GM12878 (cell line): ENCODE measurements around the gene GASK1B. TPM values are rescaled to one million over a fixed set of nuclear protein-coding genes. Genes with fewer than 3 reads are reported as not detected.

Source experiments
- ATAC-seq: fragments of 200-7000 bp; cut with Tn5 transposase; 3 replicates; pipeline ENCODE4 v1.9.1; 2020; ENCODE audit warnings: mild to moderate bottlenecking, moderate library complexity
- BruUV-seq: library from RNA; stranded (reverse); fragments of 400-500 nt; replicated peaks from 2 replicates; lab custom pipeline; 2021; lab: Mats Ljungman, UMichigan
- CTCF ChIA-PET: fragments of 300-600 bp; sonication (Branson Sonifier 250); formaldehyde crosslinking; extraction: SDS; loops from one replicate; lab custom pipeline; 2021; ENCODE audit warnings: inconsistent platforms; lab: Yijun Ruan, JAX
- POLR2A ChIA-PET: fragments of 350-600 bp; formaldehyde crosslinking; extraction: SDS; loops from one replicate; lab custom pipeline; 2021; ENCODE audit warnings: inconsistent platforms; lab: Charles Lee
- RAD21 ChIA-PET: fragments of 300-600 bp; sonication (Branson Sonifier 250); formaldehyde crosslinking; loops from one replicate; lab custom pipeline; 2023; ENCODE audit warnings: antibody characterized with exemption; ENCODE audit not compliant: unreplicated experiment; lab: Charles Lee
- SMC1A ChIA-PET: fragments of 300-600 bp; sonication (Branson Sonifier 250); formaldehyde crosslinking; loops from one replicate; lab custom pipeline; 2023; ENCODE audit not compliant: unreplicated experiment, uncharacterized antibody; lab: Charles Lee
- DNase-seq: peaks from one replicate; pipeline ENCODE4 v3.0.0-alpha.2; 2011; ENCODE audit warnings: low read depth, low spot score
- FAIRE-seq: peaks from 3 replicates; lab custom pipeline; 2011; peaks lifted over from hg19 to GRCh38; lab: Jason Lieb, UNC
- H2AFZ ChIP-seq: 2 replicates; pipeline ENCODE4 v1.6.0; 2011; ENCODE audit warnings: low read depth, low read length, control low read depth; ENCODE audit not compliant: control insufficient read depth
- H3K27ac ChIP-seq: 2 replicates; pipeline ENCODE4 v1.5.1; 2011; ENCODE audit warnings: control low read depth; ENCODE audit not compliant: control insufficient read depth, insufficient read depth
- H3K27me3 ChIP-seq, 2 experiments: replicated peaks in 1 of 2; 2 replicates each; pipeline versions ENCODE4 v1.6.0 to v1.6.1; 2011; ENCODE audit warnings: low read length in 1 of 2; ENCODE audit not compliant: control insufficient read depth in 2 of 2, insufficient read depth in 2 of 2
- H3K36me3 ChIP-seq, 2 experiments: 2 replicates each; pipeline ENCODE4 v1.5.1; 2011; ENCODE audit warnings: low read length in 1 of 2; ENCODE audit not compliant: control insufficient read depth in 2 of 2, insufficient read depth in 2 of 2
- H3K4me1 ChIP-seq: 2 replicates; pipeline ENCODE4 v1.6.1; 2011; ENCODE audit warnings: mild to moderate bottlenecking, low read length, moderate library complexity, mixed read lengths; ENCODE audit not compliant: control insufficient read depth, insufficient read depth
- H3K4me2 ChIP-seq: 2 replicates; pipeline ENCODE4 v1.6.0; 2011; ENCODE audit warnings: control low read depth; ENCODE audit not compliant: control insufficient read depth, insufficient read depth
- H3K4me3 ChIP-seq: fragments of 200-600 bp; sonication (generic); 2 replicates; pipeline ENCODE4 v1.5.1; 2016
- H3K79me2 ChIP-seq: 2 replicates; pipeline ENCODE4 v1.6.0; 2011; ENCODE audit warnings: low read length; ENCODE audit not compliant: control insufficient read depth, insufficient read depth
- H3K9ac ChIP-seq: 2 replicates; pipeline ENCODE4 v1.8.0; 2011; ENCODE audit warnings: low read length, control low read depth, mixed read lengths; ENCODE audit not compliant: control insufficient read depth, insufficient read depth
- H3K9me3 ChIP-seq: replicated peaks from 3 replicates; pipeline ENCODE4 v1.5.1; 2011; ENCODE audit warnings: mild to moderate bottlenecking, low read length; ENCODE audit not compliant: control insufficient read depth, insufficient read depth
- H4K20me1 ChIP-seq: 2 replicates; pipeline ENCODE4 v1.6.0; 2011; ENCODE audit not compliant: control insufficient read depth, insufficient read depth
- ETV6 ChIP-seq, 2 experiments: fragments of 450-650 bp in 1 of 2; IDR thresholded peaks in 1 of 2; conservative IDR thresholded peaks in 1 of 2; 2 replicates each; pipeline ENCODE4 v1.6.1; 2014; ENCODE audit warnings: antibody characterized with exemption in 1 of 2, borderline replicate concordance in 1 of 2, low read depth in 1 of 2, mild to moderate bottlenecking in 1 of 2, moderate library complexity in 1 of 2
- HDAC2 ChIP-seq: fragments of 200-600 bp; sonication (generic); IDR thresholded peaks from 2 replicates; pipeline ENCODE4 v1.6.1; 2017
- HDAC6 ChIP-seq: fragments of 200-600 bp; sonication (generic); IDR thresholded peaks from one replicate; pipeline ENCODE4 v1.8.0; 2017; ENCODE audit warnings: antibody characterized with exemption; ENCODE audit not compliant: unreplicated experiment
- IRF4 ChIP-seq: IDR thresholded peaks from 2 replicates; pipeline ENCODE4 v1.6.1; 2011; ENCODE audit warnings: low read depth, low read length
- MTA2 ChIP-seq: fragments of 450-650 bp; IDR thresholded peaks from 2 replicates; pipeline ENCODE4 v1.6.1; 2016; ENCODE audit warnings: low read depth, mild to moderate bottlenecking, moderate library complexity
- NR2C1 ChIP-seq: fragments of 450-650 bp; IDR thresholded peaks from 2 replicates; pipeline ENCODE4 v1.6.1; 2017; ENCODE audit warnings: antibody characterized with exemption, mild to moderate bottlenecking, moderate library complexity
- PBX3 ChIP-seq: IDR thresholded peaks from 2 replicates; pipeline ENCODE4 v1.6.1; 2011; ENCODE audit warnings: mild to moderate bottlenecking, low read depth, low read length, moderate library complexity; ENCODE audit not compliant: insufficient replicate concordance
- POLR2AphosphoS2 ChIP-seq: IDR thresholded peaks from 2 replicates; pipeline ENCODE4 v1.6.1; 2011; ENCODE audit warnings: low read depth, mild to moderate bottlenecking, low read length, improper control_type of control experiment, moderate library complexity
- SKIL ChIP-seq: fragments of 450-650 bp; IDR thresholded peaks from 2 replicates; pipeline ENCODE4 v1.6.1; 2017; ENCODE audit warnings: mild to moderate bottlenecking, low read depth, inconsistent platforms; ENCODE audit not compliant: poor library complexity, severe bottlenecking
- TCF3 ChIP-seq: IDR thresholded peaks from 2 replicates; pipeline ENCODE4 v1.6.1; 2012; ENCODE audit warnings: low read depth, mild to moderate bottlenecking, low read length, borderline replicate concordance; ENCODE audit not compliant: insufficient read depth
- ZBED1 ChIP-seq: IDR thresholded peaks from 2 replicates; pipeline ENCODE4 v1.6.1; 2016; ENCODE audit warnings: borderline replicate concordance
- ZNF207 ChIP-seq: fragments of 450-650 bp; IDR thresholded peaks from 2 replicates; pipeline ENCODE4 v1.6.1; 2014; ENCODE audit warnings: antibody characterized with exemption, mild to moderate bottlenecking, borderline replicate concordance
- ZNF217 ChIP-seq: fragments of 450-650 bp; IDR thresholded peaks from 2 replicates; pipeline ENCODE4 v1.6.1; 2017; ENCODE audit warnings: antibody characterized with exemption, mild to moderate bottlenecking
- WGBS: methylation state at CpG from one replicate; pipeline ENCODE4 v1.1.6; 2016; ENCODE audit warnings: low lambda C conversion rate; ENCODE audit not compliant: insufficient replicate concordance, insufficient coverage; ENCODE audit errors: missing lambda C conversion rate; 5-methylcytosine and 5-hydroxymethylcytosine counted together
- in situ Hi-C: fragments of 300-500 bp; cut with MboI; formaldehyde crosslinking; loops from 9 replicates; pipeline ENCODE4 v1.14.3; 2018; ENCODE audit warnings: mixed read lengths
- intact Hi-C: fragments of 100-400 bp; cut with micrococcal nuclease; formaldehyde crosslinking; loops from one replicate; pipeline ENCODE4 v1.14.2; 2022; ENCODE audit not compliant: unreplicated experiment
- polyA plus RNA-seq, 11 experiments: library from polyadenylated mRNA; depleted of rRNA in 4 of 11; unstranded in 6 of 11; stranded (reverse) in 5 of 11; fragments of >200 nt; fragmentation: Nextera tagmentation in 4 of 11; fragmentation: Illumina TruSeq in 1 of 11; extraction: Ambion mirVana in 4 of 11; extraction: Trizol in 1 of 11; gene quantifications; 1 replicate in 1 of 11; 2 replicates in 10 of 11; pipeline versions ENCODE4 v1.2.1 to v1.2.3, GENCODE V29; 2011 to 2016; ENCODE audit warnings: inconsistent platforms in 2 of 11, missing spikeins in 2 of 11, low read depth in 1 of 11
- total RNA-seq, 4 experiments: library from RNA; depleted of rRNA in 3 of 4; stranded (reverse); fragments of >200 nt in 3 of 4; fragmentation: Illumina TruSeq in 1 of 4; extraction: Trizol in 1 of 4; gene quantifications; 2 replicates each; pipeline versions ENCODE4 v1.2.1 to v1.2.3, GENCODE V29; 2013 to 2021
- TF ChIP-seq, protein P1 (sequence below): fragments of 450-650 bp; conservative IDR thresholded peaks from 2 replicates; pipeline ENCODE4 v1.6.1; 2017; ENCODE audit warnings: mild to moderate bottlenecking, moderate library complexity
- TF ChIP-seq, protein P2 (sequence below): fragments of 150-350 bp; IDR thresholded peaks from 2 replicates; pipeline ENCODE4 v1.6.1; 2016; ENCODE audit warnings: low read depth, low read length

GASK1B gene
- total and polyA plus RNA-seq, 10 of the 15 experiments (the other 5 are each of a cell fraction or from before 2014, with no cell fraction given): under 0.01 to 0.21 (median 0.07) TPM; not detected in 1

DNA sequence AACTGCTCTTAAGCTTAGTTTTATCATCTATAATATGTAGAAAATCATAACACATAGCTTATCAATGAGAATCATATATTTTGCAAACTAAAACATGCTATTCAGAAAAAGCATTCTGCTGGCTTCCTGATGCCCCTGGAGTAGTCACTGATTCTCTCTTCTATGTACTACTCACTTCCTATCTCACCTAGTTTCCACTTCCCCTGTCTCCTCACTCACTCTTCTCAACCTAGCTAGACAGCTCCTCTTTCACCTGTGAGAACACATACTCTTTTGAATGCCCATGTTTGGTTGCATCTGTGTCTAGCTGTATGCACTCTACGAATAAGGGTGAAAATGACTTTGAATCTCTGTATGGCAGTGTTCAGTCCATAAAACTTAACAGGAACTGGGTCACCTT, 46.8 kb upstream of the GASK1B start (continued):
- TF ChIP-seq SKIL (no peak), TCF3 (no peak), IRF4 (no peak), ZBED1 (no peak), HDAC6 (no peak), ZNF207 (no peak), MTA2 (no peak), ZNF217 (no peak)
- TF ChIP-seq, protein P1, sequence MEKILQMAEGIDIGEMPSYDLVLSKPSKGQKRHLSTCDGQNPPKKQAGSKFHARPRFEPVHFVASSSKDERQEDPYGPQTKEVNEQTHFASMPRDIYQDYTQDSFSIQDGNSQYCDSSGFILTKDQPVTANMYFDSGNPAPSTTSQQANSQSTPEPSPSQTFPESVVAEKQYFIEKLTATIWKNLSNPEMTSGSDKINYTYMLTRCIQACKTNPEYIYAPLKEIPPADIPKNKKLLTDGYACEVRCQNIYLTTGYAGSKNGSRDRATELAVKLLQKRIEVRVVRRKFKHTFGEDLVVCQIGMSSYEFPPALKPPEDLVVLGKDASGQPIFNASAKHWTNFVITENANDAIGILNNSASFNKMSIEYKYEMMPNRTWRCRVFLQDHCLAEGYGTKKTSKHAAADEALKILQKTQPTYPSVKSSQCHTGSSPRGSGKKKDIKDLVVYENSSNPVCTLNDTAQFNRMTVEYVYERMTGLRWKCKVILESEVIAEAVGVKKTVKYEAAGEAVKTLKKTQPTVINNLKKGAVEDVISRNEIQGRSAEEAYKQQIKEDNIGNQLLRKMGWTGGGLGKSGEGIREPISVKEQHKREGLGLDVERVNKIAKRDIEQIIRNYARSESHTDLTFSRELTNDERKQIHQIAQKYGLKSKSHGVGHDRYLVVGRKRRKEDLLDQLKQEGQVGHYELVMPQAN: no peak

- FAIRE-seq (no peak), ATAC-seq (no peak), DNase-seq (no peak)
- CTCF ChIA-PET: no interaction called here
- RAD21 ChIA-PET: no interaction called here
- Histone ChIP-seq H3K4me2 (no peak overlapping the region), H3K27ac (no peak overlapping the region), H3K9ac (no peak overlapping the region), H3K4me1 (no peaks in the 10 kb centered on the region), H2AFZ (no peak overlapping the region), H3K4me3 (no peak overlapping the region), H3K27me3 (no peaks in the 10 kb centered on the region), H3K79me2 (no peaks in the 10 kb centered on the region), H3K9me3 (no peaks in the 10 kb centered on the region), H3K36me3 (no peaks in the 10 kb centered on the region), H4K20me1 (no peaks in the 10 kb centered on the region)
- no TSS peak for BruUV-seq
- intact Hi-C loops (no loop called here), in situ Hi-C loops (no loop called here)
- 42% methylated on average over 5 of the region's 5 CpGs for WGBS
- POLR2A ChIA-PET: no interaction called here
- SMC1A ChIA-PET: no interaction called here
- TF ChIP-seq, protein P2, sequence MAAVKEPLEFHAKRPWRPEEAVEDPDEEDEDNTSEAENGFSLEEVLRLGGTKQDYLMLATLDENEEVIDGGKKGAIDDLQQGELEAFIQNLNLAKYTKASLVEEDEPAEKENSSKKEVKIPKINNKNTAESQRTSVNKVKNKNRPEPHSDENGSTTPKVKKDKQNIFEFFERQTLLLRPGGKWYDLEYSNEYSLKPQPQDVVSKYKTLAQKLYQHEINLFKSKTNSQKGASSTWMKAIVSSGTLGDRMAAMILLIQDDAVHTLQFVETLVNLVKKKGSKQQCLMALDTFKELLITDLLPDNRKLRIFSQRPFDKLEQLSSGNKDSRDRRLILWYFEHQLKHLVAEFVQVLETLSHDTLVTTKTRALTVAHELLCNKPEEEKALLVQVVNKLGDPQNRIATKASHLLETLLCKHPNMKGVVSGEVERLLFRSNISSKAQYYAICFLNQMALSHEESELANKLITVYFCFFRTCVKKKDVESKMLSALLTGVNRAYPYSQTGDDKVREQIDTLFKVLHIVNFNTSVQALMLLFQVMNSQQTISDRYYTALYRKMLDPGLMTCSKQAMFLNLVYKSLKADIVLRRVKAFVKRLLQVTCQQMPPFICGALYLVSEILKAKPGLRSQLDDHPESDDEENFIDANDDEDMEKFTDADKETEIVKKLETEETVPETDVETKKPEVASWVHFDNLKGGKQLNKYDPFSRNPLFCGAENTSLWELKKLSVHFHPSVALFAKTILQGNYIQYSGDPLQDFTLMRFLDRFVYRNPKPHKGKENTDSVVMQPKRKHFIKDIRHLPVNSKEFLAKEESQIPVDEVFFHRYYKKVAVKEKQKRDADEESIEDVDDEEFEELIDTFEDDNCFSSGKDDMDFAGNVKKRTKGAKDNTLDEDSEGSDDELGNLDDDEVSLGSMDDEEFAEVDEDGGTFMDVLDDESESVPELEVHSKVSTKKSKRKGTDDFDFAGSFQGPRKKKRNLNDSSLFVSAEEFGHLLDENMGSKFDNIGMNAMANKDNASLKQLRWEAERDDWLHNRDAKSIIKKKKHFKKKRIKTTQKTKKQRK: no peak
- TF ChIP-seq POLR2AphosphoS2 (no peak), MTA2 (no peak), PBX3 (no peak), HDAC2 (no peak), ETV6 (conservative IDR thresholded peaks at IDR 0.05 in 1 of 2, IDR thresholded peaks at IDR 0.05 in 1 of 2; ENCODE audit: borderline replicate concordance in 1 of 2, low read depth in 1 of 2) (no peak), NR2C1 (no peak)
These were observed 44.9 kb upstream of the GASK1B start for GRCh38 chr4:158217763-158218162.
